CD4-positive, alpha-beta T cell treated with Interleukin-1 beta for 1 hour (primary cell): Measurements from ENCODE around the gene PITRM1.
"Not testable (repeated sequence)": the region's sequence is repeated elsewhere in the genome, so short reads cannot be mapped to it uniquely, and the experiment has no call there.

Experiments
- DNase-seq, 2 donors: peaks; one replicate each; pipeline ENCODE4 v3.0.0-alpha.2; 2020 to 2022

Gene PITRM1

DNA sequence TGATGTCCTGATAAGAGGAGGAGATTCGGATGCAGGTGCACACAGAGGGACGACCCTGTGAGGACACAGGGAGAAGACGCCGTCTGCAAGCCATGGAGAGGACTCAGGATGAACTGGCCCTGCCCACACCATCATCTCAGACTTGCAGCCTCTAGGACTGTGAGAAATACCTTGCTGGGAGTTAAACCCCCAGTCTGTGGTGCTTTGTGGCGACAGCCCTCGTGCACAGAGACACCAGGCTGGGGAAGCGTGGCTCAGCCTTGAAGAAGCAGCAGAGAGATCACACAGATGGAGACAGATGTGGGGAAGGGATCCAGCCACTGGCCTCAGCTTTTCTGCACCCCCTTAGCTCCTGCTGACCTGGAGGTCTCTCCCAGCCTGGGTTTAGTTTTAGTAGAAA, 26.3 kb upstream of the PITRM1 start:
- DNase-seq, result no peak

DNA sequence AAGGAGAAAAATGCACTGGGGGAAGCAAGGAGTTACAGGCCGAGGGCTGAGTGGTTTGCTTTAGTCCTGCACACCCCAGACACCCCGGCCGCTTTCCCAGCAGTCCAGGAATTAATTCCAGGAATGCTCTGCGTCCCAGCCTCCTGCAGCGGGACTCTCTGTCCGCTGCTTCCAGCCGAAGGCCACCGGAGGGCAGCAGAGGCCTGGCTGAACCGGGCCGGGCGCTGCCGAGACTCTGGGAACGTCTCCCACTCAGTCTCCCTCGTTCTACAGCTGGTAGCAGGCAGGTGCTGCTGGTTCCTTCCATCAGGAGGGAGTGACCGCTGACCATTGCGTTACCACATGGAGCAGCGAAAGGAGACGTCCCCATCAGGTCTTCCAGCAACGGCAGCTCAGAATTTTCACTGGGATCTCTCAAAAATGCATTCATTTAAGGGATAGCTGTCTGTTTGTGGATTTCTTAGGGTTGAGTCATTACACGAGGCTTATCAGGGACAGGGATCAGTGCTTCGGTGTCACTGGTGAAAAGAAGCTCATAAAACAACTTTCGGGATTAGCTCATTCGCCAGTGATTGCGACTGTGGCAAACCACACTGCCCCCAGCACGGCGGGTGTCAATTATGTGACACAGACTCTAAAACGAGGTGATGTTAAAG, 24.9 kb upstream of the PITRM1 start:
- peak; percentile 39 to 50 for DNase-seq

DNA sequence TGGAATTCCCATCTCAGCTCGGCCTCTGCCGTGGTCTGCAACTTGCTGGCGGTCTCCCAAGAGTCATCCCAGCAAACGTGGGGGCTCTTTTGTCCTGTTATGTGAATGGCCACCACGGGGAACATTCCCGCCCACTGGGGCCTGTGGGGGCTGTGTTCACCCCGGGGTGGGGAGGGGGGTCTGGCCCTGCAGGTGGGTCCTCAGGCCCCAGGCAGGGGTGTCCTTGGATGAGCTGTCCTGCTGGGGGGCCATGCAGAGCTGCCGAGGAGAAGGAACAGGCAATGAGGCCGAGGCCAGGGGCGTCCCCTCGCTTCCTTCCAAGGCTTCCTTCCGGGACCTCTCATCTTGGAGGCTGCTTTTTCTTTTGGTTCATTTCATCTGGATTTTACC, 24.4 kb upstream of the PITRM1 start:
- no peak for DNase-seq

DNA sequence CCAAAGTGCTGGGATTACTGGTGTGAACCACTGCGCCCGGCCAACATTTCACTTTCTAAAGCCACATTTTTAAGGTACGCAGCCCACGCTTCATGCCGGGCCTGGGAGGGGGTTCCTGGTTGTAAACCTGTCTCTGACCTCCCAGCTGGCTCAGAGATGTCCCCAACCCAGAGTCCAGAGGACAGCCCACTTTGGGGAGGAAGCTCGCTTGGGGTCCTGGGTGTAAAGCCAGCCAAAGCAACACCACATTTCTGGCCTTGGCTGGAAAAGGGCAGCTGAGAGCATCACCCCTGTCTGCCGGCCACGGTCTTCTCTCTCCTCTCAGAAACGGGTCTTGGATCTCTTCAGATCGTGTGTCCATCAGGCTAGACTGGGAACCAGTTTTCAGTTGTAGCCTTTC, 23.9 kb upstream of the PITRM1 start:
- DNase-seq, result no peak

DNA sequence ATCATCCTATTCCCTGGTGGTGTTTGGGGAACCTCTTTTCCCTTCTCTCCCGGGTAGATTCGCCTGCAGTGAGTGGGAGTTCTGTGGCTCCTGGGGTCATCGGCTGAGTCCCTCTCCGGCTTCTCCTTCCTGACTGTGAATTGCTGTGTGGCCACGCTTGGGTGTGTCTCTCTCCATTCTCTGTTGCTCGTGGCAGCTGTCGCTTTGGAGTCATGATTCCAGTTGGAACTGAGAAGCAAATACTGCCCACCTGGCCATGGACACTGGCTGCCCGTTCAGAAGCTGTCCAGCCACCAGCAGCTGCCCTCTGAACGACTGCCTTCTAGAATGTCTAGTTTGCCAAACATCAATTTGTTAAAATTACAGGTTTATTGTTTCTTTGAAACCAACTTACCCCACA, 23.1 kb upstream of the PITRM1 start:
- DNase-seq, result no peak

DNA sequence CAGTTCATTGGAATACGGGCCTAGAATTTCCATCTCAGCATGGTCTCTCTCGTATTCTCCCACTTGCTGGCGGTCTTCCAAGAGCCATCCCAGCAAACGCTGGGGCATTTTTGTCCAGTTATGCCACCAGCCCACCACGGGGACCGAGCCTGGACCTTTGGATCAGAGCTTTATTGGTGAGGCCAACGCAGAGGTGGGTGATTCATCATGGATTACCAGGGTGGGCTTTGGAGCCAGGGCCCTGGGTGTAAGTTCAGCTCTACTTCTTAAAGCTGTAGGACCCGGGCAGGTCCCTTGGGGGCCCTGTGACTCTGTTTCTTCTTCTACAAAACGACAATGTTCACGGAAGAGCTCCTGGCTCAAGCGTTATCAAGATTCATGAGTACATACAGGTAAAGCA, 22.7 kb upstream of the PITRM1 start:
- DNase-seq, result no peak

DNA sequence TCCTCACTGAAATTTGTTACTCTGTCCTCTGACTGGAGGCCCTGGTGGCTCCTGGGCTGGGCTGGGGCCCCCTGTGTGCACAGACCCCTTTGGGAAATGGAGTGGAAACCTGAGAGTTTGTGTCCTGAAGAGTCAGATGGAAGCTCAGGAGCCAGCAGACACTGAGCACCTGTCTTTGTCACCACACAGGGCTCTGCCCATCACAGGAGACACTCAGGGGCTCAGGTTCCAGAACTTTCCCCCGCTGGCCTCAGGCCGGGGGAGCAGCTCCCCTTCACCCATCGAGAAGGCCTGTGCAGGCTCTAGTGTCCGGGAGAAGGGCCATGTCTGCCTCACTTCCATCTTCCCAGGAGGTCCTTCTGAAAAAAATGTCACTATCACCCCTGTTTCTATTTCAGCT, 22.3 kb upstream of the PITRM1 start:
- no peak for DNase-seq

DNA sequence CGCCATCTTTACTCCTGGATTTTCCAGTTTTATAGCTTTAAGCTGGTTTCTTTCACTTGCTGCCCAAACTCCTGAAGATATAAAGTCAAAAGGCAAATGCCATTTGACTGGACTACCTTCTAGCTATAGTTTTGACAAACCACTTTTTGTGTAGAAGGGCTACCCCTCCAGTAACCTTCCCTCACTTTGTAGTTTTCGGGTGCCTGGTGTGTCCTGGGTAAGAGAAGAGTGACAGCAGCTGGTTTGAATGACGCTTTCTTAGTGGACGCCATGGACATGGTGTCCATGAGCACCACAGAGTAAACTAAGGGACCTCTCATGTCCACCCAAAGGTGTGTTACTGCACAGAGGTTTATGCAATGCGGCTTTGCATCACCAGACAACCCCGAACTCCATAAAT, 21.2 kb upstream of the PITRM1 start:
- DNase-seq, result no peak

DNA sequence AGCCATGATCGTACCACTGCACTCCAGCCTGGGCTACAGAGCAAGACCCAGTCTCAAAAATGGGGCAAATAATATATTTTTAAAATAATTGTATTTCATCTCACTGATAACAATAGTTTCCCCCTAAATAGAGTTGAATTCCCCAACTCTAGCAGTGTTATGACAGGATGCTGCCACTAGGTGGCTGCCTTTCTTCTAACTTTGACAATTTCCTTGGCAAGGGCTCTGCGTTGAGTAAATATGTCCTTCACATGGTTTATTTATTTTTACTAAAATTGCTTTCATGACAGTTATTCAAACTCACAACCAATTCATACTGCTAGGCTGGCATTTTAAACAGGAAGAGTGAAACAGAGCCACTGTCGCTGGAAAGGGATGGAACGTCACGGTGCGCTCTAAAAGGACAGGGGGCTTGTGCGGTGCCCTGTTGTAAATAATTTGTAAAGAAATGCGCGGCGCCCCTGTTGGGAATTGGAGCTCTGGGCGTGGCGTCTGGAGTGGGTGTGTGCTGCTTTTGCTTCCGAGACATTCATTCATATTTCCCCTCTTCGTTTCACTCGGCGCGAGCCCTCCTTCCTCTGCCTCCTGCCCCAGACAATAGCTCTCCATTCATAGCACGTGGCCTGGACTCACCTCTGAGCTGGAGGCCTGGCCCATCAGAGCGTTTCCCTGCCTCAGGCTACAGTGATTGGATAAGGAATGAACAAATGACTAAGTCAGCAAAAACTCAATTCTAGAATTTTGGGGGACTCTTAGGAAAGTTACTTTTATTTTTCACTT, 20.5 kb upstream of the PITRM1 start:
- peak in 1 of 2 donors; percentile 58 for DNase-seq

DNA sequence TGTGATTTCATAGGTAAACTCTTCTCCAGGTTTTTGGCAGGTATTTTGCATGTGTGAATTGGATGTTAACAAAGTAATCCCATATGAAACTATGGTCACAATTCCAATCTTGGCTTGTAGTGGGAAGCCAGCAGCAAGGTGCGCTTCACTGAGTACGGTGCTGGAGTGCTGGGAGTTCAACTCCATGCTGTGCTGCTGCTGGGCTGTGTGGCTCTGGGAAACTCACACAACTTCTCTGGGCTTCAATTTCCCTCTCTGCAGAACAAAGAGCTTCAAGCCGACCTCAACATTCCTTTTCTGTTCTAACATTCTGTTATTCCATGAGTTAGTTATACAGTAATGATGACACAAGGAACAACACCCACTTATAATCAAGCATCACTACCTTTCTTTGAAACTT, 18.2 kb upstream of the PITRM1 start:
- DNase-seq, result no peak

DNA sequence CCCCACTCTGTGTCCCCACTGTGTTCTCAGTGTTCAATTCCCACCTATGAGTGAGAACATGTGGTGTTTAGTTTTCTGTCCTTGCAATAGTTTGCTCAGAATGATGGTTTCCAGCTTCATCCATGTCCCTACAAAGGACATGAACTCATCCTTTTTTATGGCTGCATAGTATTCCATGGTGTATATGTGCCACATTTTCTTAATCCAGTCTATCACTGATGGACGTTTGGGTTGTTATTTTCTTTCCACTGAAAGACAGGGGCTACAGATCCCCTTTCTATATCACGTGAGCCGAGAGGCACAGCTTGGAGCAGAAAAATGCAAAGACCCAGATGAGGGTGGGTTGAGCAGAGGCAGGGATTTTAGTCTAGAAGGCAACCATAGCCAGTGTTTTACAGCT, 14.6 kb upstream of the PITRM1 start:
- DNase-seq, result not testable (repeated sequence)

DNA sequence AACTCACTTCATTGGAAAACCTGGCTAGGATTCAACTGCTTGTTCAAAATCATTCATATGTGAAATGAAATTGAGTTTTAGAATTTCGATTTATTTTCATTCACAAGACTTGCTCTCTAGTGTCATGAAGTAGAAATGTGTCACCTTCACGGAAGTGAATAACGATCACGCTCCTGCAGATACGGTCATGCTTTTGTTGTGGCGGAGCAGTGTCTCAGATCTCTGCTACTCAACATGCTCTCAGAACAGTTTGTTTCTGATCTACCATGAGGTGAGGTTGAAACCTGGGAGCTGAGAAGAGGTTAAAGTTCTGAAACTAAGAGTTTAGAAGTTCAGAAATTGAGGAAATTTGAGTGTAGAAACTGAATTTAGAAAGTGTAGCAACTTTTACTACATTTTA, 13.8 kb upstream of the PITRM1 start:
- DNase-seq, result peak in 1 of 2 donors; percentile 29

DNA sequence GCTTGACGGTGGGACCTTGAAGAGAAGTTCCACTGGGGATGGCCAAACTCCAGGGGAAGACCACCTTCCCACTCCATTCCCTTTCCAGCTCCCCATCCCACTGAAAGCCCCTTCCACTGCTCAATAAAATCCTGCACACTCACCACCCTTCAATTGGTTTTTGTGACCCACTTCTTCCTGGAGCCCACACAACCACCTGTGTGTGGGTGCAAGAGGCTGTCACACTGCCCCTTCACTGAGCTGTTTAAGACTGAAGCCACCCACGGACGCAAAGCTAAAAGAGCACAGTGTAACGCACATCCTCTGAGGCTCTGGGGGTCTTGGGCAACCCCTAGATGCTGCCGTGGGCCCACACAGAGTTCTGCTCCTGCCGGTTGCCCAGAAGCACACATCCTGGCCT, 12.8 kb upstream of the PITRM1 start:
- no peak for DNase-seq

DNA sequence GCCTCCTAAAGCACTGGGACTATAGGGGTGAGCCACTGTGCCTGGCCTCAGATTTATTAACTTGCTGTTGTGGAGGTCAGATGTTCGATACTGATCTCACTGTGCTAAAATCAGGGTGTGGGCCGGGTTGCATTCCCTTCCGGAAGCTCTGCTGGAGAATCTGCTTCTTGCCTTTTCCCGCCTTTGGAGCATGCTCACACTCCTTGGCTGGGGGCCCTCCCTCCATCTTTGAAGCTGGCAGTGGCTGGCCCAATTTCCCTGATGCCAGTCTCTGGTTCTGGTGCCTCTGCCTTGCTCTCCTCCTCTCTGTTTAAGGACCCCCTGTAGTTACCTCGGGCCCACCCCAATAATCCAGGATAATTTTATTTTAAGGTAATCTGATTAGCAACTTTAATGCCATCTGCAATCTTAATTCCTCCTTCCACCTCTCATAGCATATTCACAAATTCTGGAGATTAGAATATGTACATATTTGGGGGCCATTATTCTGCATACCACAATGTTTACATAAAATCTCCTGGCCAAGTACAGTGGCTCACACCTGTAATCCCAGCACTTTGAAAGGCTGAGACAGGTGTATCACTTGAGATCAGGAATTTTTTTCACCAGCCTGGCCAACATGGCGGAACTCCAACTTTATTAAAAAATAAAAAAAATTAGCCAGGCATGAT, 7.9 kb upstream of the PITRM1 start:
- DNase-seq, result no peak

DNA sequence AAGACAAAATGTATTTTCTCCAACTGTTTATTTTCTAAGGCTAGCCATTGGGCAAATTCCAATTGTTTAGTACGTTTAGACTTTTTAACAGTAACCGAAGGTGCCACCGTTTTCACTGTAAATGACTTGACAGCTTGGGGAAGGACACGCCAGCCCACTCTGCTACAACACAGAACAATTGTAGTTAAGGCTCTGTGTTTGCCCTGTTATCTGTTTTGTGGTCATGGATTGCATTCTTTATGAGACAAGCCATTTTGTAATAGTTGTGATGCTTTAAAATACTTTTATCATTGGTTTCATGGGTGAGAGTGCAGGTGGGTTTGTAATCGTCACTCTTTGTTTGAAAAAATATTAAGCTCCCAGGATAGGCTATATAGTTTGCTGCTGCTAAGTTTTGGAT, 6.6 kb upstream of the PITRM1 start:
- DNase-seq, result no peak

DNA sequence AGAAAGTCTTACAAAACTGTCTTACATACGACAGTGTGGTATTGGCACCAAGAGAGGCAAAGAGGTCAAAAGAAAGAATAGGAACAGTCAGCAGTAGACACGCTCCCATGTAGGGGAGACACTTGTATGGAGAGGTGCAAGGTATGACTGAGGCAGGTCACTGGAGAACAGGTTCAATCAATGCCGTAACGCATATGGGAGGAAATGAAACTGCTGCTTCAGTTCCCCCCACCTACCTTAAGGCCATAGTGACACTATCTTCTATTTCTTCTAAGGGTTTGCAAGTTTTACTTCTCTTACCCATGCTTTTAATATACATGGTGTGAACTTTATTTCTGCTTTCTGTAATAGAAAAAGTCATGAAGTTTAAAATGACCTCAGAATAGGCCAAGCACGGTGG, 5.5 kb upstream of the PITRM1 start:
- DNase-seq, result no peak

DNA sequence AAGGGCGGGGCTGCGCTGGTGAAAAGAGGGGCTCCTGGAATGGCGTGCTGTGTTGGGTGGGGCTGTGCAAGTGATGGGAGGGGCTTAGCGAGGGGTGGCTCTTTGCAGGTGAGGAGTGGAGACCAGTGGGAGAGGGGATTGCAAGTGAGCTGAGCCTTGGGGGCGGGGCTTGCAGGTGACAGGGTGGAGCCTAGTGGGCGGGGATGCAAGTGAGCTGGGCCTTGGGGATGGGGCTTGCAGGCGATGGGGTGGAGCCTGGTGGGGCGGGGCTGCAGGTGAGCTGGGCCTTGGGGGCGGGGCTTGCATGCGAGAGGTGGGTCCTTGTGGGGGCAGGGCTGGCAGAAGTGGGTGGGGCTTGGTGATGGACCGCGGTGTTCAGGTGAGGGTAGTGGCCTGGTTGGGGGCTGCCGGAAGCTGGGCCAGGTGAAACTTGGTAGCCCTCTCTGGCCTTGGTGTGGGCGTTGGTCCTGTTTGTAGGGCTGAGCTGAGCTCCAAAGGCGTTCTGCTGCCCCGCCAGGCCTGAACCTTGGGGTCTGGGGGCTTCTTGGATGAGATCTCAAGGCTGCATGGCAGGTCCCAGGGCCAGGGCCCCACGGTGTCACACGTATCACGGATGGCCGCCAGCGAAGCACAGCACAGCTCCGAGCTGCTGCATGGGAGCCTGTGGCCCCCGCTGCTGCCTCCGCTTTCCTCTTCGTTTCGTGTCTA, 743 bp upstream of the PITRM1 start:
- DNase-seq, result no peak

DNA sequence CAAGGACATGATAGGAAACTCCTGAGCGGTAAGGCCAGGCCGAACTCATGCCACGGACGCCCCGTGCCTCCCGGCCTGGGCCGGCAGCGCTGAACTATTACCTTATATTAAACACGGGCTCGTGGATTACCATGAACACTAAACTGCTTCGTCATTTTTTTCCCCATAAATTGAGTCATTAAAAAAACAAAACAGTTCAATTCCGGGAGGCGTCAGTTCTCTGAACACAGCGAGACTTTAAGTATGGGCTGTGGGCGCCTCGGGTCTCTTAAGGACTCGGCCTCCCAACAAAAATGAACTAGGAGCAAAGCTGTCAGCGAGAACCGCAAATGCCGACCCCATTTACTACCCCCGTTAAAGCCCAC, 519 bp downstream of the PITRM1 start:
- DNase-seq, result no peak

DNA sequence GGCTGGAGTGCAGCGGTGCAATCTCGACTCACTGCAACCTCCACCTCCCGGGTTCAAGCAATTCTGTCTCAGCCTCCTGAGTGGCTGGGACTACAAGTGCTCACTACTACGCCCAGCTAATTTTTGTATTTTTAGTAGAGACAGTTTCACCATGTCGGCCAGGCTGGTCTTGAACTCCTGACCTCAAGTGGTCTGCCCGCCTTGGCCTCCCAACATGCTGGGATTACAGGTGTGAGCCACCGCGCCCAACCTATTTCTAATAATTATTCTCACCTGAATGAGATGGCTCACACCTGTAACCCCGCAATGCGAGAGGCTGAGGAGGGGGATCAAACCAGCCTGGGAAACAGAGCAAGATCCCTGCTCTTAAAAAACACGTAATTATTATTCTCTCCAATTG, 1.1 kb downstream of the PITRM1 start:
- DNase-seq, result not testable (repeated sequence)

DNA sequence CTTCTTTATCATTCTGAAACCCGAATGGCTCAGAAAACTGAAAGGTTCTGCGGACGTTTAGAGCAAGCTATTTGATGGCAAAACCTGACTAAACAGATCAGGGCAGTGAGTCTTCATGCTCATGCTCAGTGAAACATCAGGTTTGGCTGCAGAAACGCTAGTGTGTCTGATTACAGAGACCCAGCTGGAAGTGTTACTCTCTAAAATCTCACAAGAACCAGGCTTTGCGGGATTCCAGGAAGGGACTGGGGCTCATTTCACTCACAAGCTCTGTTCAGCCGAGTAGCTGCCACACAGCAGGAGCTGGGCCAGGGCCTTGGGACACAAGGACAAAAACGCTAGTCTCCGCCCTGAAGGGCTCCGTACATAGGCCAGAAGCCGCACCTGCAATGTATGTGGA, 2.9 kb downstream of the PITRM1 start:
- no peak for DNase-seq

DNA sequence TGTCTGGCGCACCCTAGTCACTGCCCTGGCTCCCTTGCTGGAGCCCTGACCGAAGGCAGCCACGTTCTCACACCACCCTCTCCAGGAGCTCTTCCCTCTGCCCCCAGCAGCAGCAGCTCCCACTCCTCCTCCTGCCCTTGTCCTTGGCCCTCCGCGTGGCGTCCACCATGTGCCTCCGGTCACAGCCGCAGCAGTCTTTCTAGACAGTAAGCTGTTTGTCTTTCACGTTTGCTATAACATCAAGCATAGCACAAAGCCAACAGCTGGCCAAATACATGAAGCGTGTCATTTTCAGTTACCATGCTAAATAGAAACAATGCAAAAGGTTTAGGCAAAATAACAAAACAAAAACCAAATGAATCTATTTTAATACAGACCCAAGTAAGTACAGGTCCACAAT, 3.3 kb downstream of the PITRM1 start:
- no peak for DNase-seq

DNA sequence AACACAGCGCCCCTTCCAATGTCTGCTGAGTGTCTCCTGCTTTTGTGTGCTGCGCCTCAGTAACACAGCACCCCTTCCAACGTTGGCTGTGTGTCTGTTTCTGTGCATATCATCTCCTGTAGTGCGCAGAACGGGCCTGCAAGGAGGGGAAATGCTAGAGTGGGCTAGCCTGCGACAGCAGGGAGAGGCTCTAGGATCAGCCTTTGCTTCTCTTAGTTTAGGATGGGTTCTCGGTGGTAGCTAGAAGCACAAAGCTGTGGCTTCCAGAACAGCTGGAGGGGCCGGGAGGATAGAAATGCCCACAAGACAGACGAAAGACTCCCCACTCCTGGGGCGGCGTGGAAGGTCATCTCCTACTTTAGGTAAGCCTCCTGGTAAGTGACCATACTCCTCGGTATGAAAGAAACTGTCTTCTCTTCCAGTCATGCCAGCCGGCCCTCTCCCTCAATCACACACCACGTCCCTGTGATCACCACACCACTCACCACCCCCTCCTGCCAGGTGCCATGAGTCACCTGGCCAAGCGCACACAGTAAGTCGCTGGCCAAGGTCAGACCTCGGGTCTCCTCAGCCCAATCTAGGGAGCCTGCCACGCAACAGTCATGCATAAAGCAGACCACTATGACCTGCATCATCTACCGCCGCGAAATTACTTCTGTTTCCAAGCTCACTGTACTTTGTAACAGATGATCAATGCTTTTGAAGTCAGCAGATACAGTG, 4.8 kb downstream of the PITRM1 start:
- no peak for DNase-seq
